OCI-LY7 (cell line): Measurements from ENCODE around the gene RGL1.

ENCODE experiments used
- CTCF ChIP-seq: fragments of 200-600 bp; sonication (generic); conservative IDR thresholded peaks from 2 replicates; pipeline ENCODE4 v1.5.1; 2014; ENCODE audit warnings: mild to moderate bottlenecking, antibody characterized with exemption, low read length, moderate library complexity, mixed read lengths
- EZH2phosphoT487 ChIP-seq: fragments of 200-600 bp; sonication (generic); IDR thresholded peaks from 2 replicates; pipeline ENCODE4 v1.6.1; 2018; ENCODE audit warnings: low read depth, borderline replicate concordance, mild to moderate bottlenecking, mixed run types, antibody characterized with exemption, low read length, moderate library complexity, mixed read lengths

- TF ChIP-seq CTCF (no peak), EZH2phosphoT487 (no peak)
Observed at GRCh38 chr1:183832459-183832858, 27.5 kb downstream of the RGL1 start.
